Measurements from ENCODE around the gene OSM.
A peak's percentile ranks its signal among the peaks of the same experiment; 100 is the strongest.

Gene OSM

DNA sequence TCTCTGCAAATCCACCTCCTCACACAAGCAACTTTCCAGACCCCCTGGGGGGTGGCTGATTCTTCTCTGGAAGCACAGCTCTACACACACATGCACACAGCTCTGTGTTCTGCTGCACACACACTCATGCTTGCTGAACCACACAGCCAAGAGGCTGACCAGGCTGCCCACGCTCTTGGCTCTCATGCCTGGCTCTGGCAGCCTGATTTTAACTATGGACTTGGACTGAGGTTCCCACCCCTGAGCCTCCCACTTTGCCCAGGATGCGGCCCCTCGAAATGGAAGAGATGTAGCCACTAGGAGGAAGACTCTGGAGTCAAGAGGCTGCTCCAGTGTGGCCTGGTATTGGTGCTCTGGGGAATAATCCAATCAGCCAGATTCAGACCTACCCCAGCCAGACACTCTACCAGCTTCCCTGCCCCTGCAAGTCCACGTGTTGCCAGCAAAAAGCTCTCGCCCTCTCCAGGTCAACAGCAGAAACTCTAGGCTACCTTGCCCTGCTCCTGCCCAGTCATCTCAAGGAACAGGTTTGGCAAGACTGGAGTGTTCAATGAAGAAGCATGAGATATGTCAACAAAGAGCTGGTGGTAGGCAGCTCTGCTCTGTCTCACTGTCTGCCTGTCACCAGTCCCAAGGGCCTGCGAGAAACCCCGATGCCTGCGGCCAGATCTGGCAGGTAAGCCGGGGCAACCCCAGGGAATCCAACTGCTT, 31.5 kb upstream of the OSM start:
- no peak for DNase-seq

DNA sequence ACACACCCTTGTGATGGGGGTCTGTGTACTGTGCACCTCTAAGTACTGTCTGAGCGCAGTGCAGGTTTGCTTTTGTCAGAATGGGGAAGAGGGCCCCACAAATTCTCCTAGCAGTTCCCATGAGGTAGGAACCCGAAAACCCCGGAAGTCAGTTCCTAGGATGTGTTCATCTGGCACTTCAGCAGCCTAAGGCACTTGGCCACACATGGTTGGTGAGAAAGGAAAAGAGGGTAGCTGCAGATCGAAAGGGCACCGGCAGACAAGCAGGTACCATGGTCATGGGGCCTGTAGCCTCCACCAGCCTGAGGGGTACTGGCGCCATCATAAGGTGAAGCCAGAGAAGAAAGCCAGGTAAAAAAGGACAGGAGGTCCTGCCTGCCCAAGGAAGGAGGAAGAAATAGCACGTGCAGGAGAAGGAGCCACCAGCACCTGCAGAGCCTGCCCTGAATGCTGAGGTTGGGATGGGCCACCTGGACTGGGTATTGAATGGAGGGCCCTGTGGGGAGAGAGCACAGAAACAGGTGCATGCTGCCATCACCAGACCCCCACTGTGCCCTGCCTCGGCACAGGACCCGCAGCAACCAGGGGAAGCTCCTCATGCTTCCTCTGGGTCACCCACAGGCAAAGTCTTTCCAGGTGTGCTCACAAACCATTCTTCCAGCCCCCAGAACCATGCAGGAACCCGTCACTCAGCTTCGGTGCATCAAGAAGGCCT, 30.8 kb upstream of the OSM start:
- no peak for DNase-seq

DNA sequence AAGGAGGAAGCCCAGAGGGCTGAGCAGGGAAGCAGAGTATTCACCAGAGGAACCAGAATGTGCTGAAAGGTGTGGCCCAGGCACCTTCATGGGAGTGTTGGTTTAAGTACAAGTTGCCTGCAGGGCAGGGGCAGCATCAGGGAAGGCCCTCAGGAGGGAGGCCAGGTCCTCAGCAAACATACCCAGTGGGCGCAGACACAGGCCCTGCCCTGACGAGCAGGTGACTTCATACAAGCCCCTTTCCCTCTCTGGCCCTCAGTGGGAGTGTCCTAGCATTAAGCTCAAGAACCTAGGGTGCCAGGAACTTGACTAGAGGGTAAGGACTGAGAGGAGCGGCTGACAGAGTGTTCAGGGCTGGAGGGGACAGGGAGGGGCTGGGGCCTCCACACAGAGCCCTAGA, 30.2 kb upstream of the OSM start:
- DNase-seq: no peak

DNA sequence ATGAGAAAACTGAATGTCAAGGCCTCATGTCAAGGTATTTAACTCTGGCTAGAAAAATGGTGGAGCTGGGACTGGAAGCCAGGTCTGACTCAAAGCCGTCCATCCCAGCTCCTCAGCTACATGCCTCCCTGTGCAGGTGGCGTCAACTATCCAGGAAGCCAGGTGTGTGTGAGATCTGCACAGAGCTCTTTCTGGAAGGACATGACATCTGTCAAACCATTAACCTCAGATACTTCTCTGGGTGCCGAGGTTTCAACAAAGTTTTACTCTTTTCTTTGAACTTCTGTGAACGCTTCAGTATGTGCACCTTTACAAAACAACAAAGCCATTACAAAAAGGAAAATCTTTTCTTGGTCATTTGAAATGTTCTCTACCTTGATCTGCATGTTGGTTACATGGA, 29.7 kb upstream of the OSM start:
- DNase-seq: peak; percentile 26

DNA sequence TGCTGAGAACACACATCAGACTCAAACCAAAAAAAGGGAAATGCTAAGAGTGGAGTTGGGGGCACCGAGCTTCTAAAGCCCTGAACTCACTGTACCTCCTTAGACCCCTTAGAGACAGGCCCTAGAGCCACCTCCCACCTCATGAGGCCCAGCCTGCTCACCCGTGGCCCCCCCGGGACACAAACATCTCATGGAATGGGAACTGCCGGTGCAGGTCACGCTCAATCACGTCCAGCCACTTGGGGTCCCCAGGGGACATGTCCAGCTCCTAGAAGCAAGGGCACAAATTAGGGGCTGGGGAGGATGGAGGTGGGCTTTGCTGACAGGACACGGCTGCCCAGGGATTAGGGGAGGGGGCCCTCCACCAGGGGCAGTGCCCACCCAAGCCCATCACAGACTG, 28.9 kb upstream of the OSM start:
- DNase-seq: no peak

DNA sequence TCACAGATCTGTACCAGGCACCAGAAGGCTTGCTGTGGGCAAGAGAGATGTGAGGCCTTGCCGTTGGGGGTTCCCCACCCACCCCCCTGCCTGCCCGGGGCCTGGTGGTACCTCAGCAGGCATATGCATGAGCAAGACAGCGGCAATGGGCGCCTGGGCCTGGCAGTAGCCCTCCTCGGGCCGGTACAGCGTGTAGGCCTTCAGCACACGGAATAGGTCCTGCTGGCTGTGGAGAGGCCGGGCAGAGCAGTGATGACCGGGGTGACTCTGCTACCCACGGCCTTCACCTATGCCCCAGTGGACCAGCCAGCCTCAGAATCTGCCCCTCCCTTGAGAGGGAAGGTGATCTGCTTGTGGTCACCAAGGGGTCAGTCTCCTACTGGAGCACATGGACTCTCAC, 28.2 kb upstream of the OSM start:
- no peak for DNase-seq

DNA sequence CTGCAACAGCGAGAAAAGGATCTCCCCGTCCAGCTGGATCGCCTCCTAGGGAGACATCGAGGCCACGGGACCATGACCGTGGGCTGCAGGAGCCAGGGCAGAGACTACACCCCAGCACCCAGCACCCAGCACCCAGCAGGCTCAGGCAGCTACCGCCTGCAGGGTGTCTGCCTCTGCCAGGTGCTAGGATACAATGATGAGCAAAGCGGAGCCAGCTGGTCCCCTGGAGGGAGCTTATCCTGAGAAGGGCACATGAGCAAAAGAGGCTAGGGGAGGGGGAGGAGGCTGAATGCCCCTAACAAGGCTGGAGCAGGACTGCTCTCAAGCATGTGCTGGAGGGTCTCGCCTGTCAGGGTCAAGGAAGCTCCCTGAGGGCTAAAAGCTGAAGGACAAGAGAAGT, 27.4 kb upstream of the OSM start:
- DNase-seq: no peak

DNA sequence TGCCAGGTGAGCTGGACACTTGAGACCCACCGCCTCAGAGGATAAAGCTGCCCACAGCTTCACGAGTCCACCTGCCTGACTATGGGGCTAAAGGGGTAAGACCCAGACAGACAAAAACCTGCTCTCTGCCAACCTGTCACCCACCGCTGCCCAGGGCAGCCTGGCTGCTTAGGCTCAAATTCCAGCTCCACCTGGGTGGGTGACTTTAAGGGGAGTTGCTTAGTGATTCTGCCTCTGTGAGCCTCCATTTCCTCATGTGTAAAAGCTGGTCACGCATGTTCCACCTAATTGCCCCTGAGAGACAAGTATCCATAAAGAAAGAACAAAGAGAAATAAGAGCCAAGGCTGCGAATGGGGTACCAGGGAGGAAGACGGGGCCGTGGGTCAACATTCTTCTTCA, 26.4 kb upstream of the OSM start:
- no peak for DNase-seq

DNA sequence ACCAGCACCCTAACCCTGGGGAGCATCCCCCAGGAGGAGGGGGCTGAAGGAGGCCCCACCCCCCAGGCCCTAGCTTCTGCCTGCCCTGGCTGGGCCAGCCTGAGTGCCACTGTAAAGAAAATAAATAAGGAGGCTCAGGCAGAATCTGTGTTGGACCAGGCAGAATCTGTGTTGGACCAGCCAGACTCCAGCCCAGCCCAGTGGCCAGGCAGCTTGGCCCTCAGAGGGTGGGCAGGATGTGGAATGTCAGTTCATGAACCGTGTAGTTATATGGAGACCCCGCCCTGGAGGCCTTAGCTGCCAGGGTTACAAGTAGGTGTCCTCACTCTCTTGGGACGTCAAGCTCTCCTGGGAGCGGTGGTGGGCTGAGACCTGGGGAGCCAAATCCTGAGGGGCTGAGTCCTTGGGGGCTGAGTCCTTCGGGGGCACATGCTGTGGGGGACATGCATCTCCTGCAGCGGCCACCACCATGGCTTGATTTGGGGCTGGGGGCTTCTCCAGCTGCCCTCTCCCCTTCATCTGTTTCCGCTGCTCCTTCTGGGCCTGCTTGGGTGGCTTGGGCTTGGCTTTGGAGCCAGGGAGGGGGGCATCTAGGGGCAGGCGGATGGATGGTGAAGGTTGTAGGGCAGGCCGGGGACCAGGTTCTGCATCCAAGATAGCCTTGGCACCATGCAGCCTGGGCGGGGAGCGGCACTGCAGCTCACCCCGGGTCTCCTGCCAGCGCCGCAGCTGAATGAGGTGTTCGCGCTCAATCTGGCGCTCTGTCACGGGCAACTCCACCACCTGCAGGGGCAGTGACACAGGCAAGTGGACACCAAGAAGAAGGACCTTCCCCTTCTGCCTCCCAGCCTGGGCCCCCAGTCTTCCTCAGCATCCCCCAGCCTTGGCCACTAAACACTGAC, 25.7 kb upstream of the OSM start:
- no peak for DNase-seq

DNA sequence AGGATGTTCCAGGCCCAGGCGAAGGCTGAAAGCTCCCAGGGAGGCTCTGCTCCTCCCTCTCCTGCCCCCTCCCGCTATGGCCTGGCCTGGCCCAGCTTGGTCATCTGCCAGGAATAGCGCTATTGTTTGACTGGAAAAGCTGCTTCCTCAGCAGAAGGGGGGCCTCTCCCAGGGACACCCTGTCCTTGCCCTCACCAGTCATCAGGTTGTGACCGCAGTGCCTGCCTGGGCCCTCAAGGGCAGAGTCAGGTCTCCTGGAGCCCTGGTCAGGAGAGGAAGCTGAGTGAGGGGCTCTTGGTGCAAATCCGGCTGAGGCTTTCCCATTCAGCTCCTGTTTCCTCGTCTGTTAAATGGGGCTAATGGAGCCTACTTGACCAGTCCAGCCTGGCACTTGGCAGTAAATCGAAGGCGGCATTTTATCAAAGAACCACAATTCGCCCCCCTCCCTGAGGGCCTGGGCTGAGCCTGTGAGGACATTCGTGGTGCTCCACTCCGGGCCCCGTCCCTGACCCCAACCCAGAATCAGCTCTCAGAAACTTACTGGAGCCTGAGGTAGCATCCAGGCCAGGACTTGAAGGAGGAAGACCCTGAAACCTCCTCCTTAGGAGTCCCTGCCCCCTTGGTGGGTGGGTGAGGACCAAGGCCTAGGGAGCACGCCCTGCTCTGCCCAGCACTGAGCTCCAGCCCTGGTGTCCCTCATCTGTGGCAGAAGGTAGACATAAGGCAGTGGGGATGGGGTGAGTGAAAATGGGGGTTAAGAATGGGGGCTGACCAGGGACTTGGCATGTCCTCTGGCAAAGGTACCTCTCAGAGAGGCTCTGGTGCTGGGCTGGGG, 24.6 kb upstream of the OSM start:
- no peak for DNase-seq

DNA sequence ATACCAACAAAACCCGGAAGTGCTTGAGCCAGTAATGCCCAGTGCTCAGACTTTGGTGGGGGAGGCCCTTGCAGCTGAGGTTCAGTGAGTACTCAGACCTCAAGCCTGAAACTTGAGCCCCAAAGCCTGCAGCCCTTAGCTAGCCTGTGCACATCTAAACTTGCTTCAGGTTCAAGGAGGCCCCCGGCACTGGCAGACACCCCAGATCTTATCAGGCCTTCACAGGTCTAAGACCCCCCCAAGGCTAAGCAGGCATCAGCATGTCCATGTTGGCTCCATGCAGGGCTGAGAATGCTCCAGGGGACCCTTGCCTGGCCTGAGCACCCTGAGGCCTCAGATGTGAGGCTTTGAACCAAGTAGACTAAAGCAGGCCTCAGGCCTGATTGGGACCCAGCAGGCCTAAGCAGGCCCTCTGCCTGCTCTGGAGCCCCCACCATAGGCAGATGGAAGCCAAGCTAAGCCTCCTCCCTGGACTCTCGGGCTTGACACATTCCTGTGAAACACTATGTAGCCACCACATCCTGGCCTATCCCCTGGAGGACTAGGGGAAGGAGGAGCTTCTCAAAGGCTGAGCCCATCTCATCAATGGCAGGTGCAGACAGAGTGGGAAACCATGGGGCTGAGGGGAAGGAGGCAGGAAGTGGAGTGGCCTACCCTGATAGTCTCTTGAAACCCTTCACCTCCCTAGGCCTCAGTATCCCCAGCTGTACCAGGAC, 23.8 kb upstream of the OSM start:
- DNase-seq: peak; percentile 25

DNA sequence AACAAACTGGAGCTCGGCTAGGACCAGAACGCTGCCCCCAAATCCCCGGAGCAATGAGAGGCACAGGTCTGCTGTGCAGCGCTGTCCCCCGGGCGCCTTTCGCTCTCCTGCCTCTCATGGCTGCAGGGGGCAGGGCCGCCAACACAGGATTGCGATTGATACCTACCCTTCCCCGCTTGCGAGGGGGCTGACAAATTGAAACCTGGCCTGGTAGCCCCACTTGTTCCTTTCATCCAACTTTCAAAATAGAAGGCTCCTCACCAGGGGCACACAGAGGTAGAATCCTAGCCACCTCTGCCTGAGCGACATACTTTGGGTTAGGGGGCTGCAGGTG, 23.3 kb upstream of the OSM start:
- DNase-seq: no peak

DNA sequence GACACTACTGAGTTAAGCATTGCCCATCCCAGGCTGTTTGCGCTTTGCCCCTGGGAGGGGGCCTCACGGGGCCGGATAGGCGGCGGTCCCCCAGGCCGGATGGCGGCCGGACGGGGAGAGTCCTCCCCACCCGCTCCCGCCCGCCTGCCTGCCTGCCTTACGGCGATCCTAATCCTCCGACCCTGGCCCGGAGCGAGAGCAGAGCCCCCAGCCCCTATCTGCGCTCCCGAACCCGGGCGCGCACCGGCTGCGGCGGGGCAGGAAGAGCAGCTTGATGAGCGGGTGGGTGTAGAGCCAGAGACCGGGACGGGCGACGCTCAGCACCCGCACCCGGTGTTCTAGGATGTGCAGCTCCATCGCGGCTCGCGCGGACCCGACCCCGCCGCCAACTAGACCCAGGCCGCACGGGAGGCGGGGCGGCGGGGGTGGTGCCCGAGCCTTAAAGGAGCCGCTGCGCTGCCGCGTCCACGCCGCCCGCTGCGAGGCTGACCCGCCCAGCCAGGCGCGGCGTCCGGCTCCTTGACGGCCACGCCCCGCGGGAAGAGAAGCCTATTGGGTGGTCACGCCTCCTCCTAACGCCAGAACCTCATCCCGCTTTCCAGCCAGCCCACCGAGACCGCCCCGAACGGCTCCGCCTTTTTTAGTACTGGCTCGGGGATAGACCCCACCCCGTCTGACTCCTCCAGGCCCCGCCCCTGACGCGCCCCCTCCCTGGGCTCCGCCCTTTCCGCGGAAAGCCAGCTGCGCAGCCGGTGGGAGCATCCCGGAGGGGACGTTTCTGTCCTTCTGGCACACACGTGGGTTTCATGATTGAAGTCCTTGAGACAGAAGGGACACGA, 22.7 kb upstream of the OSM start, which contains the start of gene CASTOR1:
Gene CASTOR1 (minus strand): TSS at position 365 of the 839 bp plus-strand sequence. CDS start 8 bp downstream, at position 357.
- DNase-seq: peak; percentile 97

DNA sequence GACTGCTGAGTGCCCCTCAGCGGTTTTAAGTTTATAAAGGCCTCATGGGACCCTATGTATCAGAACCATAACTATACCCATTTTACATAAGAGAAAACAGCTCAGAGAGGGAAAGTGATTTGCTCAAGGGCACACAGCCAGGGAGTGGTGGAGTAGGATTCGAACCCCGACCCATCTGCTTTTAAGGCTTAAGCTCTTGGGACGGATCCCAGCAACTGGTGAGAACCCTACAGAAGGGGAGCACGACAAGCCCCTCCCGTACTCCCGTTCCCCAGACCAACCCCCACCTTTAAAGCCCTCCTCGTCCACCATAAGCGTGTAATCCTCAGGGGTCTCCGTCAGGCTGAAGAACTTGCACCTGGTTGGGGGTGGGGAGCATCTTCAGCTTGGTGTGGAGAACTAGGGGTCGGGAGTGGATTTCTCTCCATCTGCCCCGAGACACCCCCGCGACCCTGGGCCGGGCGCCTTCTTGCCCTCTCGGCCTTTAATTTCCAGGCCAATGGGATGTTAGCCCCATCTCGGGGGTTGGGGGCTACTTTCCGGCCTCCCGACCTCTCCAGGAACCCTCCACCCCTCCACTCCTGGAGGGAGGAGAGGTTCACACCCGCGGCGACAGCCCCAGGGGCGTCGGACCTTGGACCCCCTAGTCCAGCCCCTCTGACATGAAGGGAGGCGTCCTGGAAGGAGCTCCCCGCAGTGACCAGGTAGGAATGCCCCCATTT, 21.9 kb upstream of the OSM start:
- no peak for DNase-seq

DNA sequence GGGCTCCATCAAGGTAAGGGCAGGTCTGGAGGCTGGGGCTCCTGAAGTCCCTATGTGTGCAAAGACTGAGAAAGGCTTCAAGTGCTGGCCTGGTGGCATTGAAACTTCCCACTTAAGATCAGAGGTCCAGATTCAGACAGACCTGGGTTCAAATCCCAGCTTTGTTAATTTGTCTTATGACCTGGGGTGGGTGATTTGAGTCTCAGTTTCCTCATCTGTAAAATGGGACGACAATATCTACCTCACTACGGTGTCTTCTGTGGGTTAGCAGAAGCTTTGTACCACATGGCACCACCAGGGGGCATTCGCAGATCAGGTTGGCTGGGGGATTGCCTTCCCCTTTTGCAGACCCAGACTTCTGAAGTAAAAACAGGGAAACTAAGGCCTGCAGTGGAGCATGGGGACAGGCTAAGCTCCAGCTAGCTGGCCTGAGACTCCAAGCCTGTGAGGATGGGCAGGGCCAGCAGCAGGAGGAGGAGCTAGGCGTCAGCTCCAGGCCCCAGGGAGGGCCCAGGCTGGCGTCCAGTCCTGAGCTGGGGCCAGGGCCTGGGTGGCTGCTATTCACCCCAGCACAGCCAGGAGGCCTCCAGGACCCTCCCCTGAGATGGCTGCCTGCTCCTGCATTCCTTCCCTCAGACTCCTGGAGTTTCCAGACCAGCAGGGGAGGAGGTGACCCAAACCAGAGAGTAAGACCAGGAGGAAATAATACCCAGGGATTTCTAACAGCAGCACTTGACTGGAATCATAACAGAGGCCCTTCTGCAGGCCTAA, 21.2 kb upstream of the OSM start:
- peak; percentile 94 for DNase-seq

DNA sequence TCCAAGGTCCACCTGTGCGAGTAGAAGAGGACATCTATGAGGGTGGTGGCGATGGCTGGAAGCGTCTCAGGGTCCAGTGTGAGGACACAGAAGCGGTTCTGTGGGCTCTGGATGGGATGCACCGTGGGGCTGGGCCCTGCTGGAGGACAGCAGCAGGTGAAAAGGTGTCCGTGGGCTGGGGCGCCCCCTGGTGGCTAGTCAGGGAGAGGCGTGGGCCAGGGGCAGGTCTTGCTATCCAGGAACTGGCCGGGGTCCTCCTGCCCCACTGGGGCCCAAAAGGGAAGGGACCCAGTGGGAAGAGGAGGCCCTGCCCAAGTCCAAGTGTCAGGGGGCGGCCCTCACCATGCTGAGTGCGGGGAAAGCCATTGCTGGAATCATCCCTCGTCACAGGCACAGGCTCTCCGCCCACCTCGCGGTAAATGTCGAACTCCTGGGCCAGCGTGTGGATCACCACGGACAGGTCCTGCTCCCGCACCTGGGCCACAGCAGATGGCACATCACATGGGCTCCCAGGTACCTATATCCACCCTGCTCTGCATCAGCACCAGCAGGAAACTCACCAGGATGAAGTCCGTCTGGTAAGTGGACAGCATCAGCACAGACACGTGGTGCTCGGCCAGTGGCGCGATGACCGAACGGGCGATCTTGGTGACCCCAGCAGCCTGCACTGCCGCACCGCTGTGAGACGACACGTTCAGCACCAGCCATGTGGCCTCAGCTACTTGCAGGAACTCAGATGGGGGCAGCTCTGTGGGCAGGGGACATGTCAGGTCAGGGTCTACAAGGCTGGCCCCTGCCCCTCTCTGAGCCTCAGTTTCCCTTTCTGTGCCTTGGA, 20.4 kb upstream of the OSM start:
- DNase-seq: peak; percentile 92

DNA sequence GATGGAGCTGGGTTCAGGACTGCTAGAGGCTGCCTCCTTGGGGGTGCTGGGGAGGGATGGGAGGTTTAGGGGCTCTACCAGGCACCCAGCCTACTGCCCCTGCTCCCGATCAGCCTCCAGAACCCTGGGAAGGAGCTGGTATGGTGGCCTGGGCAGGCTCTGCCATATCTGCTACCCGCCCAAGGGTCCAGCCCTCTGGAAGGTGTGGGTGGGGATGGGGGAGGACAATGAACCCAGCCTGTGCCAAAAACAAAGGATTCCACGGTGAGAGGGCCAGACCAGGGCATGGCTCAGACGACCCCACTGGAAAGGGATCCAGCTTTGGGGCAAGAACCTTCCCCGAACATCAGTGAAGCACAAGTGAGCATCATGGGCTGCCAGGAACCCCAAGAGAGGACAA, 19.7 kb upstream of the OSM start:
- no peak for DNase-seq

DNA sequence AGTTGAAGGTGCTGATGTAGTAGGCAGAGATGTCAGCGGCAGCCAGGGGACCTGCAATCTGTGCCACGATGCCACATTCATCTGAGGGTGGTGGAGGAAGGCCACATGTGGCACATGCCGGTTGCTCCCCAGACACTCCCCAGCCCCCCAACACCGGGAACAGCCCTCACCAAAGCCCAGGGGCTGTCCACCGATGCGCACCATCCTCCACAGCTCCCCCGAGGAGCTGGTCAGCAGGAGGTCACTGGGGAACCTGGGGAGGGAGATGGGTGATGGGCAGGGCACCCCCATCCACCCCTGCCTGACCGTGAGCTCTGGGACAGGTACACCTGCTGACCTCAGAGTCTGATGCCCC, 19.2 kb upstream of the OSM start:
- DNase-seq: no peak
